Measurements from ENCODE around the gene XPO4.

DNA sequence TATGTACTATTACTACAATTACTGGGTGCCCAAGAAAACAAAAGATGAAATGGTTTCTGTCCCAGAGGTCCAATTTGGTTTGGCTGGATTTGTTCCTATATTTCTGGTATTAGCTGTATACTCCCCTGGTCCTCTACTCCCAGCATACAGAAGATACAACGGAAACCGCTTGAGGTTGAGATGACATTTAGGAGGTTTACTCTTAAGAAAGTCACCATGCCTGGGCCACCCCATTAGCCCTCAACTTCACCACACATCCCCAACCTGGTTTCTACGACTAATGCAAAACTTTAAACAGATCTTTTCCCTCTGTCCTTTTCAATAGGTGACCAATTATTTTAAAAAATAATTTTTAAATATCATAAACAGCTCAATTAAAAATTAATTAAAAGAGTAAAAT is 82.8 kb downstream of the XPO4 start:
- no peak for TF ChIP-seq CTCF (CRISPR knock-in tag; IDR thresholded peaks at IDR 0.05)
- no peak for TF ChIP-seq SMC3 (IDR thresholded peaks at IDR 0.05; ENCODE audit: low read length)
- TF ChIP-seq HDAC1 (CRISPR knock-in tag; IDR thresholded peaks at IDR 0.05): no peak
- no peak for TF ChIP-seq RAD51 (IDR thresholded peaks at IDR 0.05; ENCODE audit: borderline replicate concordance)
- TF ChIP-seq SKIL (CRISPR knock-in tag; IDR thresholded peaks at IDR 0.05; ENCODE audit: borderline replicate concordance): no peak

Measured in HepG2 (cell line).